Gastrocnemius medialis (tissue), 4 donors: ENCODE data around the gene CMTM6.

ENCODE experiments used
- CTCF ChIP-seq, 5 experiments: fragments of 450-650 bp in 3 of 5; fragments of 200-600 bp in 2 of 5; sonication (generic) in 2 of 5; IDR thresholded peaks in 4 of 5; conservative IDR thresholded peaks in 1 of 5; 1 replicate in 4 of 5; 2 replicates in 1 of 5; pipeline ENCODE4 v1.5.1; 2016 to 2019; ENCODE audit warnings: antibody characterized with exemption in 5 of 5, mild to moderate bottlenecking in 3 of 5, moderate library complexity in 3 of 5
- POLR2A ChIP-seq, 2 donors: fragments of 450-650 bp; IDR thresholded peaks; one replicate each; pipeline ENCODE4 v1.6.1; 2017; ENCODE audit warnings: antibody characterized with exemption in 2 of 2, mild to moderate bottlenecking in 2 of 2, moderate library complexity in 2 of 2

DNA sequence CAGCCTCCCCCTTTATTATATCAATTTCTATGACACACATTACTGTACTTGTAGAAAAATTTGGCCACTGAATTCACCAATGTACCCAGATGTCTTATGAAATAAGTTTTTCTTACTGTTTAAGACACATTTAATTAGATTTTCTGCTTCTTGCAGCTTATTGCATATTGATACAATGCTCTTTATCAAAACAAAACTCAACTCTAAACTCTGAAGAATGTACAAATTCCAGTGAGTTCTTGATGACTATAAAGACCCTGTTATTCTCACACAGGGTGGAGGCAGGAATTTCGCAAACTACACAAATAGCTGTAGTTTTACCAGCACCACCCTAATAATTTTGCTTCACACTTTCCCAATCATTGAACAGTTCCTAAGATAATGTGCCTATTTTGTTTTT, 22.0 kb downstream of the CMTM6 start:
- no peak for TF ChIP-seq CTCF (IDR thresholded peaks at IDR 0.05 in 4 of 5, conservative IDR thresholded peaks at IDR 0.05 in 1 of 5)
- TF ChIP-seq POLR2A (IDR thresholded peaks at IDR 0.05) = no peak
